HCT116 (cell line): ENCODE measurements around the gene TCEA2. TPM values are rescaled to one million over a fixed set of nuclear protein-coding genes. Genes with fewer than 3 reads are reported as not detected.

ENCODE experiments used
- ATAC-seq: fragments of 200-7000 bp; cut with Tn5 transposase; 2 replicates; pipeline ENCODE4 v1.9.1; 2020; ENCODE audit warnings: mild to moderate bottlenecking, moderate library complexity
- BruUV-seq: library from RNA; stranded (reverse); fragments of 400-500 nt; replicated peaks from 2 replicates; lab custom pipeline; 2021; lab: Mats Ljungman, UMichigan
- CTCF ChIA-PET: fragments of 300-600 bp; sonication (Branson Sonifier 250); formaldehyde crosslinking; loops from one replicate; lab custom pipeline; 2021; ENCODE audit warnings: antibody characterized with exemption; lab: Charles Lee
- POLR2A ChIA-PET: fragments of 300-600, 350-600 bp; sonication (Branson Sonifier 250); formaldehyde crosslinking; loops from one replicate; lab custom pipeline; 2021; ENCODE audit warnings: antibody characterized with exemption; lab: Charles Lee
- RAD21 ChIA-PET, 2 experiments: fragments of 300-600 bp; sonication (Branson Sonifier 250); formaldehyde crosslinking; loops; one replicate each; lab custom pipeline; 2023; ENCODE audit warnings: low total read pairs in 2 of 2; ENCODE audit not compliant: uncharacterized antibody in 2 of 2, unreplicated experiment in 2 of 2, low non-redundant PET in 1 of 2; lab: Charles Lee
- DNase-seq: peaks from one replicate; pipeline ENCODE4 v3.0.0-alpha.2; 2010; ENCODE audit warnings: low read depth, low spot score
- H2AFZ ChIP-seq: fragments of 200-600 bp; shearing (Covaris generic), sonication (generic); 2 replicates; pipeline ENCODE4 v1.6.1; 2017; ENCODE audit warnings: low read depth, mixed run types, mixed read lengths, antibody characterized with exemption, low read length; ENCODE audit not compliant: poor library complexity, severe bottlenecking
- H3K27ac ChIP-seq: 2 replicates; pipeline ENCODE4 v1.5.1; 2012; ENCODE audit warnings: low read depth, low read length
- H3K27me3 ChIP-seq: fragments of 200-600 bp; sonication (generic); 2 replicates; pipeline ENCODE4 v1.6.1; 2016; ENCODE audit warnings: mixed run types, low read length, mixed read lengths; ENCODE audit not compliant: insufficient read depth
- H3K36me3 ChIP-seq, 2 experiments: fragments of 200-500 bp in 1 of 2; fragments of 200-600 bp in 1 of 2; sonication (Bioruptor generic) in 1 of 2; sonication (generic) in 1 of 2; 2 replicates each; pipeline versions ENCODE4 v1.5.1 to v1.6.1; 2014 to 2016; ENCODE audit warnings: low read length in 2 of 2, inconsistent platforms in 1 of 2, mixed read lengths in 1 of 2, mixed run types in 1 of 2; ENCODE audit not compliant: insufficient read depth in 2 of 2, control insufficient read depth in 1 of 2
- H3K4me1 ChIP-seq, 2 experiments: fragments of 200-600 bp in 1 of 2; sonication (generic) in 1 of 2; 2 replicates each; pipeline versions ENCODE4 v1.5.1 to v1.6.1; 2012 to 2017; ENCODE audit warnings: low read length in 2 of 2, inconsistent platforms in 1 of 2, mild to moderate bottlenecking in 1 of 2, mixed read lengths in 1 of 2, mixed run types in 1 of 2, moderate library complexity in 1 of 2; ENCODE audit not compliant: insufficient read depth in 2 of 2, control insufficient read depth in 1 of 2
- H3K4me2 ChIP-seq: fragments of 200-600 bp; sonication (generic); 2 replicates; pipeline ENCODE4 v1.6.1; 2017; ENCODE audit warnings: mixed run types, low read length, mixed read lengths
- H3K4me3 ChIP-seq, 2 experiments: fragments of 200-600 bp in 1 of 2; sonication (generic) in 1 of 2; replicated peaks in 1 of 2; 2 replicates each; pipeline ENCODE4 v1.5.1; 2011 to 2016; ENCODE audit warnings: low read length in 2 of 2, control low read depth in 1 of 2, low read depth in 1 of 2, mild to moderate bottlenecking in 1 of 2, mixed read lengths in 1 of 2, mixed run types in 1 of 2
- H3K79me2 ChIP-seq: fragments of 200-600 bp; sonication (generic); 2 replicates; pipeline ENCODE4 v1.6.1; 2017; ENCODE audit warnings: mild to moderate bottlenecking, mixed run types, low read length, moderate library complexity, mixed read lengths; ENCODE audit not compliant: insufficient read depth
- H3K9ac ChIP-seq: fragments of 200-600 bp; sonication (generic); 2 replicates; pipeline ENCODE4 v1.6.1; 2016; ENCODE audit warnings: low read length, mixed read lengths
- H3K9me2 ChIP-seq: fragments of 200-600 bp; sonication (generic), shearing (Covaris generic); 2 replicates; pipeline ENCODE4 v1.6.1; 2017; ENCODE audit warnings: mixed run types, mild to moderate bottlenecking, moderate library complexity; ENCODE audit not compliant: insufficient read depth
- H3K9me3 ChIP-seq, 2 experiments: fragments of 200-500 bp in 1 of 2; fragments of 200-600 bp in 1 of 2; sonication (Bioruptor generic) in 1 of 2; sonication (generic) in 1 of 2; 2 replicates each; pipeline ENCODE4 v1.6.1; 2014 to 2017; ENCODE audit warnings: low read length in 2 of 2, mixed read lengths in 2 of 2, inconsistent platforms in 1 of 2, low read depth in 1 of 2, mild to moderate bottlenecking in 1 of 2, mixed run types in 1 of 2, moderate library complexity in 1 of 2; ENCODE audit not compliant: control insufficient read depth in 1 of 2, insufficient read depth in 1 of 2
- H4K20me1 ChIP-seq: fragments of 200-600 bp; sonication (generic), shearing (Covaris generic); 2 replicates; pipeline ENCODE4 v1.6.1; 2017; ENCODE audit warnings: mixed run types, mild to moderate bottlenecking, moderate library complexity; ENCODE audit not compliant: insufficient read depth
- ATF3 ChIP-seq: IDR thresholded peaks from 2 replicates; pipeline ENCODE4 v1.6.1; 2012
- CEBPB ChIP-seq: IDR thresholded peaks from 2 replicates; pipeline ENCODE4 v1.6.1; 2012; ENCODE audit warnings: low read depth
- EGR1 ChIP-seq: IDR thresholded peaks from 2 replicates; pipeline ENCODE4 v1.6.1; 2012; ENCODE audit warnings: low read depth
- ELF1 ChIP-seq: IDR thresholded peaks from 2 replicates; pipeline ENCODE4 v1.6.1; 2012; ENCODE audit warnings: low read depth, borderline replicate concordance
- EZH2phosphoT487 ChIP-seq: fragments of 200-600 bp; IDR thresholded peaks from 2 replicates; pipeline ENCODE4 v1.6.1; 2018; ENCODE audit warnings: antibody characterized with exemption, borderline replicate concordance
- POLR2AphosphoS5 ChIP-seq: IDR thresholded peaks from 2 replicates; pipeline ENCODE4 v1.6.1; 2011; ENCODE audit warnings: mild to moderate bottlenecking, low read depth, low read length, moderate library complexity
- RAD21 ChIP-seq: IDR thresholded peaks from 2 replicates; pipeline ENCODE4 v1.6.1; 2012; ENCODE audit warnings: low read depth, mild to moderate bottlenecking
- SP1 ChIP-seq: IDR thresholded peaks from 2 replicates; pipeline ENCODE4 v1.6.1; 2012; ENCODE audit warnings: low read depth
- SRF ChIP-seq: IDR thresholded peaks from 2 replicates; pipeline ENCODE4 v1.6.1; 2012; ENCODE audit warnings: low read depth
- TCF7L2 ChIP-seq: IDR thresholded peaks from 2 replicates; pipeline ENCODE4 v1.7.0; 2011; ENCODE audit warnings: borderline replicate concordance, inconsistent platforms; ENCODE audit not compliant: insufficient read depth, insufficient read length; ENCODE audit errors: extremely low read depth
- intact Hi-C: fragments of 100-400 bp; cut with micrococcal nuclease; formaldehyde crosslinking; loops from 2 replicates; pipeline ENCODE4 v1.10.0; 2022
- total RNA-seq: library from RNA; stranded (reverse); gene quantifications from one replicate; pipeline ENCODE4 v1.2.1, GENCODE V29; 2021; ENCODE audit not compliant: unreplicated experiment
- TF ChIP-seq, protein P1 (sequence below): IDR thresholded peaks from 2 replicates; pipeline ENCODE4 v1.6.1; 2012; ENCODE audit warnings: low read depth
- TF ChIP-seq, protein P2 (sequence below): IDR thresholded peaks from 2 replicates; pipeline ENCODE4 v1.6.1; 2012
- TF ChIP-seq, protein P3 (sequence below), 3 experiments: fragments of 200-600 bp in 1 of 3; sonication (generic) in 1 of 3; IDR thresholded peaks in 2 of 3; conservative IDR thresholded peaks in 1 of 3; 2 replicates each; pipeline ENCODE4 v1.5.1; 2012 to 2017; ENCODE audit warnings: low read depth in 2 of 3, low read length in 2 of 3, antibody characterized with exemption in 1 of 3, borderline replicate concordance in 1 of 3, control low read depth in 1 of 3, mild to moderate bottlenecking in 1 of 3, mixed read lengths in 1 of 3, mixed run types in 1 of 3, moderate library complexity in 1 of 3; ENCODE audit not compliant: insufficient read depth in 1 of 3

Gene TCEA2
- total RNA-seq, 1 experiment from 2014 or later, result 29.7 TPM

GRCh38 chr20:64055396-64055892 lies 7.6 kb upstream of the TCEA2 start:
- no TSS peak for BruUV-seq
- Histone ChIP-seq H3K9me2 (no peaks in the 10 kb centered on the region), H3K9ac (no peak overlapping the region), H2AFZ (no peak overlapping the region), H3K4me3 (no peak overlapping the region), H4K20me1 (no peaks in the 10 kb centered on the region), H3K27me3 (no peaks in the 10 kb centered on the region), H3K4me1 (peaks cover 9 to 34% of the 10 kb centered on the region in 2 experiments; a peak in 3 of 4 replicates), H3K36me3 (no peaks in the 10 kb centered on the region), H3K9me3 (no peaks in the 10 kb centered on the region), H3K4me2 (no peak overlapping the region), H3K79me2 (no peaks in the 10 kb centered on the region), H3K27ac (no peak overlapping the region)
- ChIA-PET POLR2A (interaction anchor here (1.3 kb wide), 1 partner anchor 9 kb away, joined by 3 read pairs; no protein-coding TSS in a partner anchor), CTCF (interaction anchor here (2.6 kb wide), 1 partner anchor 16 kb away, joined by 35 read pairs; no protein-coding TSS in a partner anchor), RAD21 (interaction anchor here in 1 of 2 experiments (1.0 kb wide), 1 partner anchor 17 kb away, joined by 3 read pairs; no protein-coding TSS in a partner anchor)
- intact Hi-C loops, result loop anchor here (10.0 kb wide), 1 partner anchor 351 kb away; the partner anchor contains the start of genes ARFRP1 and ZGPAT
- no peak for DNase-seq
- ATAC-seq, result no peak
- TF ChIP-seq TCF7L2, result no peak
- TF ChIP-seq, protein P1, sequence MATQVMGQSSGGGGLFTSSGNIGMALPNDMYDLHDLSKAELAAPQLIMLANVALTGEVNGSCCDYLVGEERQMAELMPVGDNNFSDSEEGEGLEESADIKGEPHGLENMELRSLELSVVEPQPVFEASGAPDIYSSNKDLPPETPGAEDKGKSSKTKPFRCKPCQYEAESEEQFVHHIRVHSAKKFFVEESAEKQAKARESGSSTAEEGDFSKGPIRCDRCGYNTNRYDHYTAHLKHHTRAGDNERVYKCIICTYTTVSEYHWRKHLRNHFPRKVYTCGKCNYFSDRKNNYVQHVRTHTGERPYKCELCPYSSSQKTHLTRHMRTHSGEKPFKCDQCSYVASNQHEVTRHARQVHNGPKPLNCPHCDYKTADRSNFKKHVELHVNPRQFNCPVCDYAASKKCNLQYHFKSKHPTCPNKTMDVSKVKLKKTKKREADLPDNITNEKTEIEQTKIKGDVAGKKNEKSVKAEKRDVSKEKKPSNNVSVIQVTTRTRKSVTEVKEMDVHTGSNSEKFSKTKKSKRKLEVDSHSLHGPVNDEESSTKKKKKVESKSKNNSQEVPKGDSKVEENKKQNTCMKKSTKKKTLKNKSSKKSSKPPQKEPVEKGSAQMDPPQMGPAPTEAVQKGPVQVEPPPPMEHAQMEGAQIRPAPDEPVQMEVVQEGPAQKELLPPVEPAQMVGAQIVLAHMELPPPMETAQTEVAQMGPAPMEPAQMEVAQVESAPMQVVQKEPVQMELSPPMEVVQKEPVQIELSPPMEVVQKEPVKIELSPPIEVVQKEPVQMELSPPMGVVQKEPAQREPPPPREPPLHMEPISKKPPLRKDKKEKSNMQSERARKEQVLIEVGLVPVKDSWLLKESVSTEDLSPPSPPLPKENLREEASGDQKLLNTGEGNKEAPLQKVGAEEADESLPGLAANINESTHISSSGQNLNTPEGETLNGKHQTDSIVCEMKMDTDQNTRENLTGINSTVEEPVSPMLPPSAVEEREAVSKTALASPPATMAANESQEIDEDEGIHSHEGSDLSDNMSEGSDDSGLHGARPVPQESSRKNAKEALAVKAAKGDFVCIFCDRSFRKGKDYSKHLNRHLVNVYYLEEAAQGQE, result no peak
- TF ChIP-seq POLR2AphosphoS5, result no peak
- no peak for TF ChIP-seq ELF1
- TF ChIP-seq, protein P2, sequence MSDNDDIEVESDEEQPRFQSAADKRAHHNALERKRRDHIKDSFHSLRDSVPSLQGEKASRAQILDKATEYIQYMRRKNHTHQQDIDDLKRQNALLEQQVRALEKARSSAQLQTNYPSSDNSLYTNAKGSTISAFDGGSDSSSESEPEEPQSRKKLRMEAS, result no peak
- TF ChIP-seq SRF, result no peak
- no peak for TF ChIP-seq EZH2phosphoT487
- no peak for TF ChIP-seq CEBPB
- no peak for TF ChIP-seq SP1
- no peak for TF ChIP-seq ATF3
- no peak for TF ChIP-seq RAD21
- TF ChIP-seq, protein P3, sequence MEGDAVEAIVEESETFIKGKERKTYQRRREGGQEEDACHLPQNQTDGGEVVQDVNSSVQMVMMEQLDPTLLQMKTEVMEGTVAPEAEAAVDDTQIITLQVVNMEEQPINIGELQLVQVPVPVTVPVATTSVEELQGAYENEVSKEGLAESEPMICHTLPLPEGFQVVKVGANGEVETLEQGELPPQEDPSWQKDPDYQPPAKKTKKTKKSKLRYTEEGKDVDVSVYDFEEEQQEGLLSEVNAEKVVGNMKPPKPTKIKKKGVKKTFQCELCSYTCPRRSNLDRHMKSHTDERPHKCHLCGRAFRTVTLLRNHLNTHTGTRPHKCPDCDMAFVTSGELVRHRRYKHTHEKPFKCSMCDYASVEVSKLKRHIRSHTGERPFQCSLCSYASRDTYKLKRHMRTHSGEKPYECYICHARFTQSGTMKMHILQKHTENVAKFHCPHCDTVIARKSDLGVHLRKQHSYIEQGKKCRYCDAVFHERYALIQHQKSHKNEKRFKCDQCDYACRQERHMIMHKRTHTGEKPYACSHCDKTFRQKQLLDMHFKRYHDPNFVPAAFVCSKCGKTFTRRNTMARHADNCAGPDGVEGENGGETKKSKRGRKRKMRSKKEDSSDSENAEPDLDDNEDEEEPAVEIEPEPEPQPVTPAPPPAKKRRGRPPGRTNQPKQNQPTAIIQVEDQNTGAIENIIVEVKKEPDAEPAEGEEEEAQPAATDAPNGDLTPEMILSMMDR (IDR thresholded peaks at IDR 0.05 in 2 of 3, conservative IDR thresholded peaks at IDR 0.05 in 1 of 3; ENCODE audit: borderline replicate concordance in 1 of 3, insufficient read depth in 1 of 3, low read depth in 2 of 3, low read length in 2 of 3), result no peak
- no peak for TF ChIP-seq EGR1
